Fibroblast of pulmonary artery (primary cell): Measurements from ENCODE around the gene ABI3BP.

Experiments
- DNase-seq: peaks from one replicate; pipeline ENCODE4 v3.0.0-alpha.2; 2010; ENCODE audit warnings: low read depth
- H3K4me3 ChIP-seq: replicated peaks from 2 replicates; pipeline ENCODE4 v1.5.1; 2011; ENCODE audit warnings: low read depth, mild to moderate bottlenecking, control low read depth, low read length, moderate library complexity
- TF ChIP-seq, protein P1 (sequence below): IDR thresholded peaks from 2 replicates; pipeline ENCODE4 v1.5.1; 2011; ENCODE audit warnings: mild to moderate bottlenecking, control low read depth, low read length, inconsistent platforms; ENCODE audit errors: missing control alignments

ABI3BP gene

GRCh38 chr3:100968932-100969906 lies 24.0 kb downstream of the ABI3BP start:
- no peak overlapping the region for H3K4me3 ChIP-seq
- TF ChIP-seq, protein P1, sequence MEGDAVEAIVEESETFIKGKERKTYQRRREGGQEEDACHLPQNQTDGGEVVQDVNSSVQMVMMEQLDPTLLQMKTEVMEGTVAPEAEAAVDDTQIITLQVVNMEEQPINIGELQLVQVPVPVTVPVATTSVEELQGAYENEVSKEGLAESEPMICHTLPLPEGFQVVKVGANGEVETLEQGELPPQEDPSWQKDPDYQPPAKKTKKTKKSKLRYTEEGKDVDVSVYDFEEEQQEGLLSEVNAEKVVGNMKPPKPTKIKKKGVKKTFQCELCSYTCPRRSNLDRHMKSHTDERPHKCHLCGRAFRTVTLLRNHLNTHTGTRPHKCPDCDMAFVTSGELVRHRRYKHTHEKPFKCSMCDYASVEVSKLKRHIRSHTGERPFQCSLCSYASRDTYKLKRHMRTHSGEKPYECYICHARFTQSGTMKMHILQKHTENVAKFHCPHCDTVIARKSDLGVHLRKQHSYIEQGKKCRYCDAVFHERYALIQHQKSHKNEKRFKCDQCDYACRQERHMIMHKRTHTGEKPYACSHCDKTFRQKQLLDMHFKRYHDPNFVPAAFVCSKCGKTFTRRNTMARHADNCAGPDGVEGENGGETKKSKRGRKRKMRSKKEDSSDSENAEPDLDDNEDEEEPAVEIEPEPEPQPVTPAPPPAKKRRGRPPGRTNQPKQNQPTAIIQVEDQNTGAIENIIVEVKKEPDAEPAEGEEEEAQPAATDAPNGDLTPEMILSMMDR = no peak
- peak; percentile 20 for DNase-seq

DNA sequence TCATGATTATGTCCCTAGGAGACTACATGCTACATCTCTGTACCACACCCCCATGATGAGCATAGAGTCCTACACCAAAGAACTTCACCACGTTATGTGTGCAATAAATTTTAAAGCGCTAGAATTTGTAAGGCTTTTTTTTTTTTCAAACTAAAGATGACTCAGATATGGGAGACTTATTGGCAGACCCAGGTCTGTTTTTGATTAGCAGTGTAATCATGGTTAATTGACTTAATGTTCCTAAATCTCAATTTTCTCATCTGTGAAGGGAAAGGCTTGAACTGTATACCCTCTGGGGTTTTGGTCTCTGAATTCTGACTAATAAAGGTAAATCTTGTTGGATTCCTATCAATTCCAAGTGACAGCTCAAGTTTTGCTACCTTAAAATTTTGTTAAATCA lies 26.4 kb downstream of the ABI3BP start:
- H3K4me3 ChIP-seq = no peak overlapping the region
- TF ChIP-seq, protein P1 = no peak
- no peak for DNase-seq

GRCh38 chr3:100966049-100966491 lies 27.2 kb downstream of the ABI3BP start:
- no peak for DNase-seq
- H3K4me3 ChIP-seq = no peak overlapping the region
- TF ChIP-seq, protein P1 = no peak

GRCh38 chr3:100963041-100963440 lies 30.2 kb downstream of the ABI3BP start:
- no peak overlapping the region for H3K4me3 ChIP-seq
- DNase-seq = no peak
- TF ChIP-seq, protein P1 = no peak

DNA sequence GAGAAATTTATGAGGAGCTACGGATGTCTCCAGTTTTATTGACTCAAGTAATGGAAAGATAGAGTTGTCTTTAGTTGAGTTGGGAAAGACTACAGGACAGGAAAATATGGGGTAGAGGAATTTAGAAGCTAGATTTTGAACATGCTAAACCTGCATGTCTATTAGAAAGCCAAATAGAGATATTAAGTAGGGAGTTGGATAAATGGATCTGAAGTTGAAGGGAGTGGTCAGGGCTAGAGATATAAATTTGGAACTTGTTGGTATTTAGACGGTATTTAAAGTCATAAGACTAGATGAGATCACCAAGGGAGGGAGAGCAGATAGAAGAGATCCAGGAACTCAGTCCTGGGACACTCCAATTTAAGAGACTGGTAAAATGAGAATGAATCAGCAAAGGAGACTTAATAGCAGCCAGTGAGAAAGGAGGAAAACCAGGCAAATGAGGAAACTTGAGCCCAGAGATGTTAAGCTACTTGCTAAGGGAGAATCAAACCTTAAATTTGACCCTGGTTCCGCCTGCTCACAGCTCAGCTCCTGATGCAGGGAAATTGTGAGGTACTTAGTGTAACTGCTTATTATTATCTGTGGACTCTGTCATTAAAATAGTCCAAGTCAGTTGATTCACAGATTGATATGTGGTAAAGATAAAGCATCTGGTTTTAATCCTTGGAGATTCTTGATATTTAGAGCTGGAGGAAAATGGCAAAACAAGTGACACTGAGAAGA lies 35.8 kb downstream of the ABI3BP start:
- no peak overlapping the region for H3K4me3 ChIP-seq
- TF ChIP-seq, protein P1 = no peak
- DNase-seq = peak; percentile 35

DNA sequence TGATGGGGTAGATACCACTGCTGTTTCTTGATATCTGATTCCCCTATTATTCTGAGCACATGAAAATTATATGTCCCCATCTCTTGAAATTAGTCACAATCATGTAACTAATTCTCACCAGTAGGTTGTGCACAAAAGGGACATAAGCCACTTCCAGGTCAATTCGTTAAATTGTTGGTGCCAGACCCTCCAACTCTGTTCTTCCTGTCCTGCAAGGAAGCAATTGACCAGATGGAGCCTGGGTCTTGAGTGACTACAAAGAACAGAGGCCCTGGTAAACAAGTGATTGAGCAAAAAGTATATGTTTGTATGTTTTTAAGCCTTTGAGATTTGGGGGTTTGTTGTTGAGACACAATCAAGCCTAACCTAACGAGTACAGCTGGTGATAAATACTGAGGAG lies 36.9 kb downstream of the ABI3BP start:
- H3K4me3 ChIP-seq = no peak overlapping the region
- no peak for DNase-seq
- TF ChIP-seq, protein P1 = no peak
